ENCODE measurements around the gene ESAM. TPM values are rescaled to one million over a fixed set of nuclear protein-coding genes. Genes with fewer than 3 reads are reported as not detected.

The ESAM gene
- total and polyA plus RNA-seq, 7 donors: 2.3 to 14.9 (median 6.2) TPM

DNA sequence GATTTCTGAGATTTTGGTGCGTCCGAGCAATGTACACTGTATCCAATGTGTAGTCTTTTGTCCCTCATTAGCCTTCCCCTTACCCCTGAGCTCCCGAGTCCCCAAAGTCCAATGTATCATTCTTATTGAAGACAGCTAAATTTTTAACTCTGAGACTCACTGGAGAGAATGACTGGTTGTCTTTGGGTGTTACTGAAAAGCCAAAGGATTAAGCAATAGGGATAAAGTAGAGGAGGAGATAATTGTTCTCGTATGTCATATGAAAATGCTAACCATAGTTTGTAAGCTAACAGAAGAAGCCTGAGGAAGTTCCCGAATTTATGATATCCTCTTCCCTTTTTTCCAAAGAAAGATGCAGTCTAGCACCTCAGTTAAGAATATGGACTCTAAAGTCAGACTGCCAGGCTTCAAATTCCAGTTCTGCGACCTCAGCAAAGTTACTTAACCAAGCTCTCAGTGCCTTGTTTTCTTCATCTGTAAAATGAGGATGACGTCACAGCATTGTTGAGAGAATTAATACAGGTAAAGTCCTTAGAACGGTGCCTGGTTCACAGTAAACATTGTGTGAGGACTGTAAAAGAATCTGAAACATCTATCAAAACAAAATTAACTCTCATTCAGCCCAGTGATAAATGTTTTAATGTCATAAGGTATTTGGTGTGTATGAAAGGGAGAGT lies 39.7 kb upstream of the ESAM start:
- Histone ChIP-seq H3K36me3 (peaks cover 0 to 11% (median 0%) of the 10 kb centered on the region in 4 donors), H3K9me3 (no peaks in the 10 kb centered on the region), H3K27ac (peak overlapping the region; percentile 93 to 98 (median 97)), H3K4me3 (no peak overlapping the region), H3K27me3 (no peaks in the 10 kb centered on the region), H3K4me1 (peaks cover 0 to 32% (median 28%) of the 10 kb centered on the region in 4 donors)
- no peak for DNase-seq
- no peak for TF ChIP-seq POLR2AphosphoS5 (IDR thresholded peaks at IDR 0.05)
- TF ChIP-seq, protein P1, sequence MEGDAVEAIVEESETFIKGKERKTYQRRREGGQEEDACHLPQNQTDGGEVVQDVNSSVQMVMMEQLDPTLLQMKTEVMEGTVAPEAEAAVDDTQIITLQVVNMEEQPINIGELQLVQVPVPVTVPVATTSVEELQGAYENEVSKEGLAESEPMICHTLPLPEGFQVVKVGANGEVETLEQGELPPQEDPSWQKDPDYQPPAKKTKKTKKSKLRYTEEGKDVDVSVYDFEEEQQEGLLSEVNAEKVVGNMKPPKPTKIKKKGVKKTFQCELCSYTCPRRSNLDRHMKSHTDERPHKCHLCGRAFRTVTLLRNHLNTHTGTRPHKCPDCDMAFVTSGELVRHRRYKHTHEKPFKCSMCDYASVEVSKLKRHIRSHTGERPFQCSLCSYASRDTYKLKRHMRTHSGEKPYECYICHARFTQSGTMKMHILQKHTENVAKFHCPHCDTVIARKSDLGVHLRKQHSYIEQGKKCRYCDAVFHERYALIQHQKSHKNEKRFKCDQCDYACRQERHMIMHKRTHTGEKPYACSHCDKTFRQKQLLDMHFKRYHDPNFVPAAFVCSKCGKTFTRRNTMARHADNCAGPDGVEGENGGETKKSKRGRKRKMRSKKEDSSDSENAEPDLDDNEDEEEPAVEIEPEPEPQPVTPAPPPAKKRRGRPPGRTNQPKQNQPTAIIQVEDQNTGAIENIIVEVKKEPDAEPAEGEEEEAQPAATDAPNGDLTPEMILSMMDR (IDR thresholded peaks at IDR 0.05): no peak
- TF ChIP-seq EP300 (IDR thresholded peaks at IDR 0.05): no peak
- TF ChIP-seq POLR2A (IDR thresholded peaks at IDR 0.05): no peak
- intact Hi-C loops (cut with DNase I): loop anchor here (2.0 to 5.0 kb wide), 3 partner anchors 39 to 151 kb away; partner anchors contain the start of genes CCDC15 and ESAM
- WGBS, 2 donors: 81% methylated on average over 8 of the region's 8 CpGs

DNA sequence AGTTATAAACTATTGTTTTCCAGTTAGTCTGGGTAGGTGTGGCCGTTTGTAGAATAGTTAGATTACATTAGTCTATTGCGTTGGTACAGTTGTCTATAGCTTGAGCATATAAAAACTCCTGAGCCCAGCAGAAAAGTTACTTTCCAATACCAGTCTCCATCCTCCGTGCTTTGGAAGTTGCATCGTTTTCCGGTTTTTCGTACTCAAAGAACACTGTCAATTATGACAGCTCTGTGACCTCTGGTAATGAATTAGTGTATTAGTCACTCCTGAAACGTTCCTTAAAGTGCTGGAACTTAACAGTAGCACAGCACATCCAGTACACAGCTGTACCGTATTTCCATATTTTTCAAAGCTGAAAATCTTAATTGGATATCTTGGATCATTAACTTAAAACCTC lies 38.9 kb upstream of the ESAM start:
- TF ChIP-seq EP300 (IDR thresholded peaks at IDR 0.05) (no peak), POLR2AphosphoS5 (IDR thresholded peaks at IDR 0.05) (peak in 1 of 4 donors; percentile 30)
- 3 to 7% methylated on average over 8 of the region's 8 CpGs for WGBS, 2 donors
- Histone ChIP-seq H3K27ac (peak overlapping the region; percentile 93 to 98 (median 97)), H3K4me3 (peak overlapping the region; percentile 63 to 96 (median 91)), H3K27me3 (no peaks in the 10 kb centered on the region), H3K36me3 (peaks cover 0 to 4% (median 0%) of the 10 kb centered on the region in 4 donors), H3K4me1 (peaks cover 0 to 32% (median 28%) of the 10 kb centered on the region in 4 donors), H3K9me3 (no peaks in the 10 kb centered on the region)
- no peak for DNase-seq
- intact Hi-C loops (cut with DNase I): loop anchor here (2.0 to 5.0 kb wide), 3 partner anchors 38 to 151 kb away; partner anchors contain the start of genes CCDC15 and ESAM

DNA sequence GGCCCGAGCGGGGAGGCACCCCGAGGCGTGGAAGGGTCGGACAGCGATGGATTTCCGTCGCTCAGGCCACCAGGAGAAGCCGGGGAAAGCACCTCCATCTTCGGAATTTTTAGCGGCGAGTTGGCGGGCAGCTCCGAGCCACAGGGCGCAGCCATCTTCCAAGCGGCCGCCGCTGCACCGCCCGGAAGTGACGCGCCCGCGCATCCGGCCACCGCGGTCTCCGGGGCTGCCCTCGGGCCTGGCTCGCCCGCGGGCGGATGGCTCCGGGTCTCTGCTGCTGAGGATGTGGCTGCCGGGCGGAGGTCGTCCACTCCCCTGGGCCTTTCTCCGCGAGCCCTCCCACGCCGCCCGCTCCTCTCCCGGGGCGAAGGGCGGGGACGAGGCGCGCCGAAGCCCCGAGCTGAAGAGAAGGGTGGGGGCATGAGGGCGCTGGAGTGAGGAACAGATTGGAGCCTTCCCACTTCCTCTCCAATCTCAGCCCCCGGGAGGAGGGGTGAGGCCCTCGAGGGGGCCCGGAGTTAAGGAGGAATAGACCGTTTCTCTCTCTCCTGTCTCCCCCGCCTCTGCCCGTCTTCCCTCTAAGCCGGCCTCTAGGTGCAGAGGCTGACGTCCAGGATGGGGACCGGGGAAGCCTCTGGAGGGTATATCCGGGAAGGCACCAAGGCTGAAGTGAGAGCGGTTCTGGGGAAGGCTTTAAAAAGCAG lies 38.3 kb upstream of the ESAM start, which contains the start of gene MSANTD2:
MSANTD2 (minus strand) TSS at position 181 of the 704 bp plus-strand sequence; CDS start at position 155, 26 bp downstream.
- Histone ChIP-seq H3K9me3 (no peaks in the 10 kb centered on the region), H3K27me3 (no peaks in the 10 kb centered on the region), H3K27ac (peak within 1 kb of the TSS; percentile 93 to 98 (median 97)), H3K4me3 (peak within 1 kb of the TSS; percentile 63 to 96 (median 91)), H3K36me3 (no peaks in the 10 kb centered on the region), H3K4me1 (peaks cover 0 to 32% (median 28%) of the 10 kb centered on the region in 4 donors)
- peak; percentile 91 for DNase-seq
- WGBS, 2 donors: 0 to 1% methylated on average over 62 of the region's 62 CpGs
- intact Hi-C loops (cut with DNase I): loop anchor here (1.0 to 5.0 kb wide), 4 partner anchors 37 to 152 kb away; partner anchors contain the start of genes CCDC15 and ESAM
- peak; percentile 60 to 68 for TF ChIP-seq POLR2A (IDR thresholded peaks at IDR 0.05)
- TF ChIP-seq POLR2AphosphoS5 (IDR thresholded peaks at IDR 0.05): peak; percentile 64 to 92 (median 80)
- TF ChIP-seq, protein P1 (IDR thresholded peaks at IDR 0.05): no peak
- no peak for TF ChIP-seq EP300 (IDR thresholded peaks at IDR 0.05)

DNA sequence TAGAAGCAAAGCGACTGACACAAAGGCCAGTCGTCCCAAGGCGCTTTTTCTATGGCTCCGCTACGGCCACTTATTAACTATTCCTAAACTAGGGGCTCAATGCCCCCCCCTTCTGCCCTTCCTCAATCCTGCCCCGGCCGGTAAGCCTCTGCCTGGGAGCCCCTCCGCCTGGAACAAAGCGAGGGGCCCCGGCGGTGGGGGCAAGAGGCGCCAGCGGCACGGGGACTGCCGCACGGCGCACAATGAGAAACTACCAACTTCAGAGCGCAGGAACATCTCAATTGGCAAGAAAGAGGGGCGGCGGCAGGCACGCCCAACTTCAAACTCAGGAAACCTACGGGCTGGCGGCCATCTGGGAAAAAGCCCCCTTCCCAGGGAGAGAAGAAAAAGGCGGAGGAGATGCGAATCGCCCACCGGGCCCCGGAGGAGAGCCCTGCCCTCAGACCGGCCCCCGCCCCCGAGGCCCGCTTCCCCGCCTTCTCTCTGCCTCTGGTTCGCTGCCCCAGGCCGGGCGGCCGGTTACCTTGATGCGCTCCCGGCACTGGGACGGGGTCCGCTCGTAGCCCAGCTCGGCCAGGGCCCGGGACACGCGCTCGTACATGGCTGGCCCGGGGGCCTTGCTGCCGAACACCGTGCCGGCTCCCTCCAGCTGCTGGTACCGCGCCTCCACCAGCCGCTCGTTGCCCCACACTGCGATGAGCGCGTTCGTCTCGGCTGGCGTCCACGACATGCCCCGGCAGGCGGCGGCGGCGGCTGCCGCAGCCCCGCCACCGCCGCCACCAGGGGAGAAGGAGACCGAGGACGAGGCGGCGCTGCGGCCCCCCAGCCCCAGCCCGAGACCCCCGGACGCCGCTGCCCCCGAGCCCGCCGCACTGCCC lies 37.5 kb upstream of the ESAM start:
- peak; percentile 72 for DNase-seq
- H3K27me3 ChIP-seq: no peaks in the 10 kb centered on the region
- WGBS, 2 donors: 0 to 1% methylated on average over 83 of the region's 83 CpGs
- H3K4me3 ChIP-seq: peak overlapping the region; percentile 63 to 96 (median 91)
- H3K9me3 ChIP-seq: no peaks in the 10 kb centered on the region
- H3K4me1 ChIP-seq: peaks cover 0 to 32% (median 28%) of the 10 kb centered on the region in 4 donors
- H3K27ac ChIP-seq: peak overlapping the region; percentile 93 to 98 (median 97)
- intact Hi-C loops (cut with DNase I): loop anchor here (1.0 to 5.0 kb wide), 4 partner anchors 37 to 153 kb away; partner anchors contain the start of genes CCDC15 and ESAM
- no peaks in the 10 kb centered on the region for H3K36me3 ChIP-seq
- no peak for TF ChIP-seq POLR2A (IDR thresholded peaks at IDR 0.05)

- 1 to 6% methylated on average over 8 of the region's 8 CpGs for WGBS, 2 donors
- H3K9me3 ChIP-seq: no peaks in the 10 kb centered on the region
- H3K4me3 ChIP-seq: peak overlapping the region; percentile 63 to 96 (median 91)
- intact Hi-C loops (cut with DNase I): no loop called here
- H3K4me1 ChIP-seq: peaks cover 0 to 32% (median 28%) of the 10 kb centered on the region in 4 donors
- no peak for TF ChIP-seq POLR2AphosphoS5 (IDR thresholded peaks at IDR 0.05)
- TF ChIP-seq, protein P1 (IDR thresholded peaks at IDR 0.05): no peak
- TF ChIP-seq EP300 (IDR thresholded peaks at IDR 0.05): no peak
- TF ChIP-seq POLR2A (IDR thresholded peaks at IDR 0.05): no peak
- no peaks in the 10 kb centered on the region for H3K27me3 ChIP-seq
- peak overlapping the region; percentile 93 to 98 (median 97) for H3K27ac ChIP-seq
- H3K36me3 ChIP-seq: no peaks in the 10 kb centered on the region
- no peak for DNase-seq
Measured at GRCh38 chr11:124798991-124799347, 36.9 kb upstream of the ESAM start.
